H1 (cell line): ENCODE measurements around the gene IFT20.

ENCODE experiments used
- ATF3 ChIP-seq: IDR thresholded peaks from 2 replicates; pipeline ENCODE4 v1.6.1; 2011; ENCODE audit warnings: low read depth, mild to moderate bottlenecking, low read length; ENCODE audit not compliant: insufficient read depth
- CTCF ChIP-seq, 3 experiments: IDR thresholded peaks; 1 replicate in 2 of 3; 2 replicates in 1 of 3; pipeline versions ENCODE4 v1.5.1 to v1.6.1; 2011; ENCODE audit warnings: low read length in 3 of 3, mild to moderate bottlenecking in 3 of 3, inconsistent platforms in 2 of 3, low read depth in 1 of 3, moderate library complexity in 1 of 3; ENCODE audit not compliant: insufficient read depth in 1 of 3; ENCODE audit errors: control extremely low read depth in 1 of 3
- EZH2 ChIP-seq: fragments of 200-600 bp; sonication (generic); IDR thresholded peaks from 2 replicates; pipeline ENCODE4 v1.7.1; 2012; ENCODE audit warnings: low read depth, mild to moderate bottlenecking, moderate library complexity, low read length, inconsistent platforms; ENCODE audit not compliant: severe bottlenecking
- HDAC6 ChIP-seq: IDR thresholded peaks from one replicate; pipeline ENCODE4 v1.7.1; 2012; ENCODE audit warnings: low read depth, mild to moderate bottlenecking, inconsistent platforms, low read length, moderate library complexity
- RAD21 ChIP-seq, 2 experiments: IDR thresholded peaks in 1 of 2; conservative IDR thresholded peaks in 1 of 2; 2 replicates each; pipeline ENCODE4 v1.6.1; 2011; ENCODE audit warnings: low read depth in 2 of 2, low read length in 2 of 2, improper control_type of control experiment in 1 of 2, inconsistent platforms in 1 of 2, mild to moderate bottlenecking in 1 of 2, moderate library complexity in 1 of 2
- RFX5 ChIP-seq: IDR thresholded peaks from 2 replicates; pipeline ENCODE4 v1.6.1; 2011; ENCODE audit warnings: low read depth, low read length, improper control_type of control experiment, borderline replicate concordance
- SIX5 ChIP-seq: IDR thresholded peaks from 2 replicates; pipeline ENCODE4 v1.6.1; 2011; ENCODE audit warnings: mild to moderate bottlenecking, low read depth, low read length
- SUZ12 ChIP-seq: fragments of 200-600 bp; sonication (generic); IDR thresholded peaks from 2 replicates; pipeline ENCODE4 v1.6.1; 2012; ENCODE audit warnings: mild to moderate bottlenecking, inconsistent platforms, low read length, moderate library complexity, mixed read lengths
- TAF1 ChIP-seq: IDR thresholded peaks from 2 replicates; pipeline ENCODE4 v1.6.1; 2011; ENCODE audit warnings: mild to moderate bottlenecking, low read depth, low read length
- USF2 ChIP-seq: IDR thresholded peaks from 2 replicates; pipeline ENCODE4 v1.6.1; 2011; ENCODE audit warnings: low read length, improper control_type of control experiment
- YY1 ChIP-seq: IDR thresholded peaks from 2 replicates; pipeline ENCODE4 v1.6.1; 2011; ENCODE audit warnings: low read depth, mild to moderate bottlenecking, low read length

DNA sequence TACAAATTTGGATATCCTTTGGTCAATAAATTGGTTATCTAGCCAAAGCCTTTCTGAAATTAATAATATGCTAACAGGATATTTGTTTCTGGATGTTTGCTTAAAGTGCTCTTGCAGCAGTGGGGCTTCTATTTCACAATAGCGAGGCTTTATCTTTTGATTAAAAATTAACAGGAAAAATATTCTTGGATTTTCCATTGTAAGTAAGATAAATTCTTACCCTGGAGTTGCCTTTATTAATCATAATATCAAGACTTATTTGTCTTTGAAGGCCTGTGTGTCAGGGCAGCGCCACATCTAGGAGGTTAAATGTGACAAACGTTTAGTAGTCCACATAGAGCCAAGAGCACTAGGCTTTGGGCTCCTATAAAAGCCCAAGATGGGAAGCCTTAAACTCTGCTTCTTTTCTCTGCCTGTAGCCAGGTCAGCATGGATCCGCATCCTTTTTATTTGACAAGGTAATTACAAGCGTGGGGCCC, 11.0 kb downstream of the IFT20 start:
- TF ChIP-seq CTCF (IDR thresholded peaks at IDR 0.05; ENCODE audit: control extremely low read depth in 1 of 3, insufficient read depth in 1 of 3, low read depth in 1 of 3, low read length in 3 of 3) (no peak), YY1 (no peak), TAF1 (no peak), EZH2 (no peak), RFX5 (no peak), RAD21 (IDR thresholded peaks at IDR 0.05 in 1 of 2, conservative IDR thresholded peaks at IDR 0.05 in 1 of 2; ENCODE audit: low read depth in 2 of 2, low read length in 2 of 2) (no peak), ATF3 (no peak), SUZ12 (no peak), USF2 (no peak), SIX5 (no peak), HDAC6 (no peak)
